Neural cell (in vitro differentiated cells): ENCODE measurements around the gene PPHLN1. TPM values are rescaled to one million over a fixed set of nuclear protein-coding genes. Genes with fewer than 3 reads are reported as not detected.

Source experiments
- H2AFZ ChIP-seq: fragments of 200-600, 300-800 bp; sonication (generic), shearing (Covaris generic); 2 replicates; pipeline ENCODE4 v1.6.0; 2014; ENCODE audit warnings: low read depth, mild to moderate bottlenecking, antibody characterized with exemption, low read length, moderate library complexity
- H3F3A ChIP-seq: fragments of 200-600 bp; shearing (Covaris generic); 2 replicates; pipeline ENCODE4 v1.6.1; 2016; ENCODE audit warnings: mild to moderate bottlenecking, moderate library complexity, mixed read lengths, antibody characterized with exemption, low read length; ENCODE audit not compliant: insufficient read depth, poor library complexity, severe bottlenecking
- H3K27ac ChIP-seq: fragments of 200-600, 300-800 bp; sonication (generic), shearing (Covaris generic); 2 replicates; pipeline ENCODE4 v1.5.1; 2014; ENCODE audit warnings: mild to moderate bottlenecking, low read length, moderate library complexity
- H3K27me3 ChIP-seq: fragments of 300-800, 200-600 bp; sonication (generic), shearing (Covaris generic); 2 replicates; pipeline ENCODE4 v1.6.0; 2014; ENCODE audit warnings: mild to moderate bottlenecking, low read depth, low read length, moderate library complexity; ENCODE audit not compliant: insufficient read depth
- H3K36me3 ChIP-seq: fragments of 300-800, 200-600 bp; sonication (generic), shearing (Covaris generic); 2 replicates; pipeline ENCODE4 v1.5.1; 2014; ENCODE audit warnings: mild to moderate bottlenecking, antibody characterized with exemption, low read length, moderate library complexity; ENCODE audit not compliant: insufficient read depth
- H3K4me2 ChIP-seq: fragments of 300-800, 200-600 bp; sonication (generic), shearing (Covaris generic); 2 replicates; pipeline ENCODE4 v1.6.0; 2014; ENCODE audit warnings: mild to moderate bottlenecking, low read length
- H3K4me3 ChIP-seq: fragments of 300-800, 200-600 bp; sonication (generic), shearing (Covaris generic); 2 replicates; pipeline ENCODE4 v1.5.1; 2014; ENCODE audit warnings: mild to moderate bottlenecking, low read length, moderate library complexity
- H3K79me2 ChIP-seq: fragments of 200-600 bp; shearing (Covaris generic); replicated peaks from 2 replicates; pipeline ENCODE4 v1.6.0; 2014; ENCODE audit warnings: mild to moderate bottlenecking, low read length, moderate library complexity; ENCODE audit not compliant: insufficient read depth
- H3K9ac ChIP-seq: fragments of 300-800, 200-600 bp; sonication (generic), shearing (Covaris generic); 2 replicates; pipeline ENCODE4 v1.6.1; 2016; ENCODE audit warnings: mild to moderate bottlenecking, low read length, mixed read lengths
- H3K9me2 ChIP-seq: fragments of 200-600 bp; shearing (Covaris generic); 2 replicates; pipeline ENCODE4 v1.6.1; 2016; ENCODE audit warnings: mild to moderate bottlenecking, low read length, mixed read lengths; ENCODE audit not compliant: insufficient read depth
- H3K9me3 ChIP-seq: fragments of 200-600, 300-800 bp; sonication (generic), shearing (Covaris generic); 2 replicates; pipeline ENCODE4 v1.6.1; 2016; ENCODE audit warnings: mild to moderate bottlenecking, mixed run types, low read length, moderate library complexity, mixed read lengths
- H4K20me1 ChIP-seq: fragments of 200-600 bp; shearing (Covaris generic); 2 replicates; pipeline ENCODE4 v1.6.1; 2016; ENCODE audit warnings: mild to moderate bottlenecking, mixed run types; ENCODE audit not compliant: insufficient read depth
- CTCF ChIP-seq: fragments of 450-650 bp; IDR thresholded peaks from 2 replicates; pipeline ENCODE4 v1.5.1; 2014; ENCODE audit warnings: antibody characterized with exemption, mild to moderate bottlenecking, moderate library complexity; ENCODE audit not compliant: poor library complexity, severe bottlenecking
- EP300 ChIP-seq: fragments of 450-650 bp; conservative IDR thresholded peaks from 2 replicates; pipeline ENCODE4 v1.6.1; 2014; ENCODE audit warnings: antibody characterized with exemption, mild to moderate bottlenecking, moderate library complexity; ENCODE audit not compliant: poor library complexity, severe bottlenecking
- EZH2 ChIP-seq: fragments of 200-600, 300-800 bp; shearing (Covaris generic), sonication (generic); IDR thresholded peaks from 2 replicates; pipeline ENCODE4 v1.6.1; 2014; ENCODE audit warnings: antibody characterized with exemption, low read length, borderline replicate concordance, mild to moderate bottlenecking; ENCODE audit not compliant: insufficient read depth, poor library complexity, severe bottlenecking
- MXI1 ChIP-seq: fragments of 450-650 bp; conservative IDR thresholded peaks from 2 replicates; pipeline ENCODE4 v1.6.1; 2014; ENCODE audit warnings: antibody characterized with exemption, mild to moderate bottlenecking; ENCODE audit not compliant: poor library complexity, severe bottlenecking
- POLR2AphosphoS5 ChIP-seq: IDR thresholded peaks from 2 replicates; pipeline ENCODE4 v1.6.1; 2012
- RAD21 ChIP-seq: fragments of 450-650 bp; conservative IDR thresholded peaks from 2 replicates; pipeline ENCODE4 v1.6.1; 2014; ENCODE audit warnings: antibody characterized with exemption, mild to moderate bottlenecking, moderate library complexity
- REST ChIP-seq: IDR thresholded peaks from 2 replicates; pipeline ENCODE4 v1.6.1; 2012; ENCODE audit warnings: borderline replicate concordance
- SMC3 ChIP-seq: fragments of 450-650 bp; conservative IDR thresholded peaks from 2 replicates; pipeline ENCODE4 v1.6.1; 2014; ENCODE audit warnings: antibody characterized with exemption, mild to moderate bottlenecking, moderate library complexity; ENCODE audit not compliant: poor library complexity
- TAF1 ChIP-seq: IDR thresholded peaks from 2 replicates; pipeline ENCODE4 v1.6.1; 2012; ENCODE audit warnings: low read depth
- polyA plus RNA-seq: library from polyadenylated mRNA; depleted of rRNA; stranded (reverse); fragments of >200 nt; gene quantifications from 2 replicates; pipeline ENCODE4 v1.2.3, GENCODE V29; 2014

Gene PPHLN1
- polyA plus RNA-seq, 1 donor from 2014 or later, result 192 TPM

GRCh38 chr12:42342028-42342427 lies 16.1 kb downstream of the PPHLN1 start:
- no peak for TF ChIP-seq EP300
- no peak for TF ChIP-seq RAD21
- TF ChIP-seq REST, result no peak
- no peak for TF ChIP-seq TAF1
- TF ChIP-seq POLR2AphosphoS5, result no peak
- TF ChIP-seq MXI1, result no peak
- no peak for TF ChIP-seq CTCF
- TF ChIP-seq SMC3, result no peak
- TF ChIP-seq EZH2, result no peak
- Histone ChIP-seq H3K36me3 (no peaks in the 10 kb centered on the region), H3K27me3 (no peaks in the 10 kb centered on the region), H2AFZ (no peak overlapping the region), H3K9ac (no peak overlapping the region), H4K20me1 (peaks cover 3% of the 10 kb centered on the region), H3K27ac (no peak overlapping the region), H3K9me2 (no peaks in the 10 kb centered on the region), H3K79me2 (peaks cover 21% of the 10 kb centered on the region), H3K4me2 (no peak overlapping the region), H3K9me3 (no peaks in the 10 kb centered on the region), H3F3A (no peaks in the 10 kb centered on the region), H3K4me3 (no peak overlapping the region)

GRCh38 chr12:42343721-42344120 lies 17.8 kb downstream of the PPHLN1 start:
- Histone ChIP-seq H3K9ac (no peak overlapping the region), H3K9me3 (no peaks in the 10 kb centered on the region), H3K4me3 (no peak overlapping the region), H2AFZ (no peak overlapping the region), H3K9me2 (no peaks in the 10 kb centered on the region), H3K27ac (no peak overlapping the region), H3K79me2 (peaks cover 25% of the 10 kb centered on the region), H3K36me3 (no peaks in the 10 kb centered on the region), H3K27me3 (no peaks in the 10 kb centered on the region), H3K4me2 (no peak overlapping the region), H3F3A (no peaks in the 10 kb centered on the region), H4K20me1 (peaks cover 3% of the 10 kb centered on the region)
- TF ChIP-seq MXI1 (no peak), EP300 (no peak), TAF1 (no peak), RAD21 (no peak), EZH2 (no peak), POLR2AphosphoS5 (no peak), SMC3 (no peak), CTCF (no peak), REST (no peak)
